ENCODE results near the gene CMYA5. TPM values are rescaled to one million over a fixed set of nuclear protein-coding genes. Genes with fewer than 3 reads are reported as not detected.
"Not testable (repeated sequence)": the region's sequence is repeated elsewhere in the genome, so short reads cannot be mapped to it uniquely, and the experiment has no call there.

The CMYA5 gene
- total and polyA plus RNA-seq, 11 donors, result 279 to 2,421 (median 983) TPM

DNA sequence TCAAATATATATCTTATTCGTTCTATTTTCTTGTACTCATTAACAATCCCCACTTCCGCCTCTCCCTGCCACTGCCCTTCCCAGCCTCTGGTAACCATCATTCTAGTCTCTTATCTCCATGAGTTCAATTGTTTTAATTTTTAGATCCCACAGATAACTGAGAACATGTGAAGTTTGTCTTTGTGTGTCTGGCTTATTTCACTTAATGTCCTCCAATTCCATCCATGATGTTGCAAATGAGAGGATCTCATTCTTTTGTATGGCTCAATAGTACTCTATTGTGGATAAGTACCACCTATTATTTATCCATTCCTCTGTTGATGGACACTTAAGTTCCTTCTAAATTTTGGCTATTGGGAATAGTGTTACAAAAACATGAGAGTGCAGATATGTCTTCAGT lies 17.2 kb upstream of the CMYA5 start:
- Histone ChIP-seq H3K9me3 (no peaks in the 10 kb centered on the region), H3K36me3 (peaks cover 2 to 91% (median 77%) of the 10 kb centered on the region in 9 donors), H3K27me3 (no peaks in the 10 kb centered on the region), H3K4me3 (no peak overlapping the region), H3K27ac (no peak overlapping the region), H3K4me1 (peaks cover 0 to 5% (median 0%) of the 10 kb centered on the region in 12 donors)
- ATAC-seq (no peak), DNase-seq (no peak)
- TF ChIP-seq, protein P1, sequence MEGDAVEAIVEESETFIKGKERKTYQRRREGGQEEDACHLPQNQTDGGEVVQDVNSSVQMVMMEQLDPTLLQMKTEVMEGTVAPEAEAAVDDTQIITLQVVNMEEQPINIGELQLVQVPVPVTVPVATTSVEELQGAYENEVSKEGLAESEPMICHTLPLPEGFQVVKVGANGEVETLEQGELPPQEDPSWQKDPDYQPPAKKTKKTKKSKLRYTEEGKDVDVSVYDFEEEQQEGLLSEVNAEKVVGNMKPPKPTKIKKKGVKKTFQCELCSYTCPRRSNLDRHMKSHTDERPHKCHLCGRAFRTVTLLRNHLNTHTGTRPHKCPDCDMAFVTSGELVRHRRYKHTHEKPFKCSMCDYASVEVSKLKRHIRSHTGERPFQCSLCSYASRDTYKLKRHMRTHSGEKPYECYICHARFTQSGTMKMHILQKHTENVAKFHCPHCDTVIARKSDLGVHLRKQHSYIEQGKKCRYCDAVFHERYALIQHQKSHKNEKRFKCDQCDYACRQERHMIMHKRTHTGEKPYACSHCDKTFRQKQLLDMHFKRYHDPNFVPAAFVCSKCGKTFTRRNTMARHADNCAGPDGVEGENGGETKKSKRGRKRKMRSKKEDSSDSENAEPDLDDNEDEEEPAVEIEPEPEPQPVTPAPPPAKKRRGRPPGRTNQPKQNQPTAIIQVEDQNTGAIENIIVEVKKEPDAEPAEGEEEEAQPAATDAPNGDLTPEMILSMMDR (IDR thresholded peaks at IDR 0.05), result no peak
- no peak for TF ChIP-seq POLR2A (IDR thresholded peaks at IDR 0.05)
- WGBS, 4 donors, result 90 to 94% (median 93%) methylated on average over 2 of the region's 2 CpGs
- intact Hi-C loops (cut with DNase I), result no loop called here

DNA sequence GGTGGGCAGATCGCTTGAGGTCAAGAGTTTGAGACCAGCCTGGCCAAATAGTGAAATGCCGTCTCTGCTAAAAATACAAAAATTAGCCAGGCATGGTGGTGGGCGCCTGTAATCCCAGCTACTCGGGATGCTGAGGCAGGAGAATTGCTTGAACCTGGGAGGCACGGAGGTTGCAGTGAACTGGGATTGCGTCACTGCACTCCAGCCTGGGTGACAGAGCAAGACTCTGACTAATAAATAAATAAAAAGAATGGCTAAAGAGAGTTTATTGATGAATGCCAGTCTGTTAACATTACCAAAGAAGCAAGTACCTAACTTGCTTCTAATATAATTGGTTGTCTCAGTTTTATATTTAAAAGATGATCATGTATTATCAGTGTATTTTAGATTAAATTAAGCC lies 13.3 kb upstream of the CMYA5 start:
- H3K36me3 ChIP-seq, result peaks cover 0 to 95% (median 89%) of the 10 kb centered on the region in 9 donors
- intact Hi-C loops (cut with DNase I), result not testable (repeated sequence)
- 91 to 98% (median 95%) methylated on average over 6 of the region's 6 CpGs for WGBS, 4 donors

DNA sequence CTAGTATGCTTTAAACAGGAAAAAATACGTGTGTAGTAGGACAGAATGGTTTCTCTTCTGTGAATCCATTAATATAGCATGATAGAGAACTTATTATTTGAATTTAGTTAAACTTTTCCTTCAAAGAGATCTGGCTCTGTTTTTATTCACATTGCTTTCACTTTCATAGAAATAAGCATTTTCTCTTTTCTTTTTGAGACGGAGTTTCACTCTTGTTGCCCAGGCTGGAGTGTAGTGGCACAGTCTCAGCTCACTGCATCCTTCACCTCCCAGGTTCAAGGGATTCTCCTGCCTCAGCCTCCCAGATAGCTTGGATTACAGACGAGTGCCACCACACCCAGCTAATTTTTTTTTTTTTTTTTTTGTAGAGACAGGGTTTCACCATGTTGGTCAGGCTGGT lies 7.5 kb upstream of the CMYA5 start:
- 88 to 89% (median 88%) methylated on average over 3 of the region's 3 CpGs for WGBS, 4 donors
- H3K27me3 ChIP-seq, H3K4me3 ChIP-seq, DNase-seq, ATAC-seq, H3K4me1 ChIP-seq, H3K27ac ChIP-seq, H3K9me3 ChIP-seq: not testable (repeated sequence)
- H3K36me3 ChIP-seq, result peaks cover 0 to 97% (median 85%) of the 10 kb centered on the region in 9 donors
- intact Hi-C loops (cut with DNase I), result loop anchor here in 1 of 10 donors (10.0 kb wide), 1 partner anchor 57 kb away; no protein-coding TSS in a partner anchor

More for the DNA sequence above, 13.3 kb upstream of the CMYA5 start:
- not testable (repeated sequence) for H3K27ac ChIP-seq, H3K27me3 ChIP-seq, H3K9me3 ChIP-seq, ATAC-seq, H3K4me1 ChIP-seq, H3K4me3 ChIP-seq, DNase-seq

DNA sequence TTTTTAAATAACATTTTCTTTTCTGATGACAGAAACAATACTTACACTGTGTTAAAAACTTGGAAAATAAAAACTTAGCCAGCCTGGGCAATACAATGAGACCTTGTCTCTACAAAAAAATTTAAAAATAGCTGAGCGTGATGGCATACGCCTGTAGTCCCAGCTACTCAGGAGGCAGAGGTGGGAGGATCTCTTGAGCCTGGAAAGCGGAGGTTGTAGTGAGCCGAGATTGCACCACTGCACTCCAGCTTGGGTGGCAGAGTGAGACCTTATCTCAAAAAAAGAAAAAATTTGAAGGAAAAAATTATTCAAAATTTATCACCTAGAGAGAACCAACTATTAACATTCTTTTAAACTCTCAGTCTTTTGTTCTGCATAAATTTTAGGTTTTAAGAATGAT lies 4.9 kb upstream of the CMYA5 start:
- H3K36me3 ChIP-seq, result peaks cover 0 to 77% (median 63%) of the 10 kb centered on the region in 9 donors
- no peaks in the 10 kb centered on the region for H3K9me3 ChIP-seq
- ATAC-seq (no peak), DNase-seq (no peak)
- H3K4me1 ChIP-seq, result peaks cover 0 to 9% (median 0%) of the 10 kb centered on the region in 12 donors
- intact Hi-C loops (cut with DNase I), result loop anchor here in 2 of 10 donors (5.0 to 10.0 kb wide), 2 partner anchors 60 to 173 kb away; no protein-coding TSS in a partner anchor
- no peak overlapping the region for H3K27ac ChIP-seq
- WGBS, 4 donors, result 93 to 97% (median 95%) methylated on average over 4 of the region's 4 CpGs
- TF ChIP-seq POLR2A (IDR thresholded peaks at IDR 0.05), result no peak
- TF ChIP-seq, protein P1 (IDR thresholded peaks at IDR 0.05), result no peak
- no peak overlapping the region for H3K4me3 ChIP-seq
- H3K27me3 ChIP-seq, result no peaks in the 10 kb centered on the region

DNA sequence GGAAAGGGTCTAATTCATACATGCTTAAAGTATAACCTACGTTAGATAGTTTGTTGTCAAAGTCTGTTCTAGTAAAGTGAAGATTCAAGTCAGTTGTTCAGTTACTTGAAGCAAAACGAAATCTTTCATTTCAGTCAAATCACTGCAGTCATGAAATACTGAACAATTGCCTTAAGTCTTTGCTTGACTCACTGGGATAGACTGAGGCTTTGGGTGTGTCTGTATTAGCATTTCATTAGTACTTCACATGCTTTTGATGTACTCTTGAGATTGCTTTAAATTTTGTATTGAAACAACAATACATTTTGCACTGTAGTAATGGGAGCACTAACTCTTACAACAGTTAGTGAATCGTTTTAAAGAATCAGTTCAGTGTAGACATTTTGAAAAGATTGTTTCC lies 4.0 kb upstream of the CMYA5 start:
- intact Hi-C loops (cut with DNase I), result loop anchor here in 2 of 10 donors (5.0 to 10.0 kb wide), 2 partner anchors 61 to 172 kb away; no protein-coding TSS in a partner anchor
- TF ChIP-seq POLR2A (IDR thresholded peaks at IDR 0.05), result no peak
- TF ChIP-seq, protein P1 (IDR thresholded peaks at IDR 0.05), result no peak
- no peak overlapping the region for H3K4me3 ChIP-seq
- H3K27ac ChIP-seq, result no peak overlapping the region
- peaks cover 0 to 9% (median 0%) of the 10 kb centered on the region in 12 donors for H3K4me1 ChIP-seq
- H3K9me3 ChIP-seq, result no peaks in the 10 kb centered on the region
- no peaks in the 10 kb centered on the region for H3K27me3 ChIP-seq
- H3K36me3 ChIP-seq, result peaks cover 0 to 69% (median 55%) of the 10 kb centered on the region in 9 donors
- DNase-seq (no peak), ATAC-seq (no peak)
- 77 to 82% (median 79%) methylated on average over 3 of the region's 3 CpGs for WGBS, 4 donors
